Non-pigmented ciliary epithelial cell (primary cell): ENCODE measurements around the gene G6PC3.

Experiments
- DNase-seq: peaks from one replicate; pipeline ENCODE4 v3.0.0-alpha.2; 2010; ENCODE audit warnings: low read depth

The G6PC3 gene

GRCh38 chr17:44123356-44124117, 53.0 kb downstream of the G6PC3 start, which contains the start of gene HDAC5:
TSS of gene HDAC5 (minus strand) at chr17:44123641. CDS start at chr17:44117515, 6,126 bp downstream.
- peak; percentile 67 for DNase-seq

- DNase-seq: no peak
These were observed 53.5 kb downstream of the G6PC3 start for GRCh38 chr17:44124118-44124438.
